Measurements from ENCODE around the gene VAT1.
A peak's percentile ranks its signal among the peaks of the same experiment; 100 is the strongest.
"Not testable (repeated sequence)": the region's sequence is repeated elsewhere in the genome, so short reads cannot be mapped to it uniquely, and the experiment has no call there.

The VAT1 gene

DNA sequence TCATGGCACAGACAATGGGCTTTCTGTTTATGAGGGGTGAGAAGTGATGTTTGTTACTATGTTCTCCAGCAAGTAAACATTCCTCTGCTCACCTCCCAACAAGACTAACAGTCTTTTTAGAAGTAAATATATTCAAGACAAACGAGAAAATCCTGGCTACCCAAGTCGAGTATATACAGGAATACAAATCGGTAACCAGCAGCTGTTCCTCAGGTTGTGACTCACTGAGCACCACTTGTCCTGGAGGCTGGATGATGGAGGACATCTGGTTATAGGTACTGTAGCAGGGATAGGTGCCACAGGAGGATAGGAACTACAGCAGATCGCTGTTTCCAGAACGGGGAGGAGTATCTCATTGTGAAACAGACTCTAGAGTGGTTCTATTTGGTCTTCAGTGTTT lies 29.3 kb downstream of the VAT1 start:
- Histone ChIP-seq H3K4me1 (peaks cover 26% of the 10 kb centered on the region), H3K4me2 (no peak overlapping the region), H3K9me3 (no peaks in the 10 kb centered on the region), H4K20me1 (peaks cover 8% of the 10 kb centered on the region), H3K36me3 (peaks cover 78% of the 10 kb centered on the region), H3K27ac (no peak overlapping the region), H3K27me3 (no peaks in the 10 kb centered on the region), H3K4me3 (no peak overlapping the region), H3K9ac (no peak overlapping the region)
- no peak for TF ChIP-seq Cebpa-rat (IDR thresholded peaks at IDR 0.05)

DNA sequence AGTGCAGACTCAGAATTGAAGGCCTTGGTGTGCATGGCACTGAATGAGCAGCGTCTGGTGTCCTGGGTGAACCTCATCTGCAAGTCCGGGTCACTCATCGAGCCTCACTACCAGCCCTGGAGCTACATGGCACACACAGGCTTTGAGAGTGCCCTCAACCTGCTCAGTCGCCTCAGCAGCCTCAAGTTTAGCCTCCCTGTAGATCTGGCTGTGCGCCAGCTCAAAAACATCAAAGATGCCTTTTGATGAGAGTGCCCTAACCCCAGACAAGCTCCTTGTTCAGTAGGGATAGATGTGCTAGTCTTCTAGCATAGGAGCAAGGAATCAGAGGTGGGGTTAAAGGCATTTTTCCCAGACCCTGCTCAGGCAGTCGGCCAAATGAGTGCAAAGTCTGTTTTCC lies 30.7 kb downstream of the VAT1 start:
- peaks cover 92% of the 10 kb centered on the region for H3K36me3 ChIP-seq
- H3K4me3 ChIP-seq: no peak overlapping the region
- no peak overlapping the region for H3K27ac ChIP-seq
- H3K9me3 ChIP-seq: no peaks in the 10 kb centered on the region
- peaks cover 8% of the 10 kb centered on the region for H4K20me1 ChIP-seq
- H3K4me2 ChIP-seq: no peak overlapping the region
- no peaks in the 10 kb centered on the region for H3K27me3 ChIP-seq
- no peak overlapping the region for H3K9ac ChIP-seq
- no peak for TF ChIP-seq Cebpa-rat (IDR thresholded peaks at IDR 0.05)
- peaks cover 14% of the 10 kb centered on the region for H3K4me1 ChIP-seq

DNA sequence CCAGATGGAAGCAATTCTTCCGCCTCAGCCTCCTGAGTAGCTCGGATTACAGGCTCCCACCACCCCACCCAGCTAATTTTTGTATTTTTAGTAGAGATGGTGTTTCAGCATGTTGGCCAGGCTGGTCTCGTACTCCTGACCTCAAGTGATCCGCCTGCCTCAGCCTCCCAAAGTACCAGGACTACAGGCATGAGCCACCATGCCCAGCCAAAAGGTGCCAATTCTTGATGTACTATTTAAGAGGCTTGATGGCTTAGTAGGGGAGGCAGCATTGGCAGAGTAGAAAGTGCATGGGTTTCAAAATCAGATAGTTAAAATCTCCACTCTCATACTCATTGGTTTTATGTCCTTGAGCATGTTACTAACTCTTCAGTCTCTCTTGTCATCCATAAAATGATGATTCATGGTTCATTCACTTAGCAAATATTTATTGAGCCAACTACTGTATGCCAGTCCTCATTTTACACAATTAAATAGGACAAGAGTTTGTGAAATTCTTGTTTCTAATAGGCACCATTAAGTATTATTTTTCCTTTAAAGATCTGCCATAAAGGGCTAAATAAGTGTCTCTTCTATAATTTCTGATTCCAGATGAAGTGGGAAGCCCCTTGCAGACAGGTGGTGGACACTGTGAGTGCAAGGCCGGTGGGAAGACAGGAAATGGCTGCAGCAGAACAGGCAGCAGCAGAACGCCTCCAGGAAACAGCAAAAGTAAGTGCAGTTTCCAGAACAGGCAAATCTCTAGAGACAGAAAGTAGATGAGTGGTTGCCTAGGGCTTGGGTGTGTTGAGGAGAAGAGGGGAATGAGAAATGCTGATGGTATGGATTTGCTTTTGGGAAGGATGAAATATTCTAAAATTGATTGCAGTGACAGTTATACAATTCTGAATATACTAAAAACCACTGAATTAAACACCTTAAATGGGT lies 32.2 kb downstream of the VAT1 start:
- H3K9me3 ChIP-seq: no peaks in the 10 kb centered on the region
- no peak overlapping the region for H3K4me3 ChIP-seq
- H3K4me2 ChIP-seq: no peak overlapping the region
- no peak for TF ChIP-seq Cebpa-rat (IDR thresholded peaks at IDR 0.05)
- no peak overlapping the region for H3K9ac ChIP-seq
- H4K20me1 ChIP-seq: peaks cover 8% of the 10 kb centered on the region
- H3K27me3 ChIP-seq: no peaks in the 10 kb centered on the region
- H3K27ac ChIP-seq: no peak overlapping the region
- peaks cover 92% of the 10 kb centered on the region for H3K36me3 ChIP-seq
- H3K4me1 ChIP-seq: peaks cover 29% of the 10 kb centered on the region

DNA sequence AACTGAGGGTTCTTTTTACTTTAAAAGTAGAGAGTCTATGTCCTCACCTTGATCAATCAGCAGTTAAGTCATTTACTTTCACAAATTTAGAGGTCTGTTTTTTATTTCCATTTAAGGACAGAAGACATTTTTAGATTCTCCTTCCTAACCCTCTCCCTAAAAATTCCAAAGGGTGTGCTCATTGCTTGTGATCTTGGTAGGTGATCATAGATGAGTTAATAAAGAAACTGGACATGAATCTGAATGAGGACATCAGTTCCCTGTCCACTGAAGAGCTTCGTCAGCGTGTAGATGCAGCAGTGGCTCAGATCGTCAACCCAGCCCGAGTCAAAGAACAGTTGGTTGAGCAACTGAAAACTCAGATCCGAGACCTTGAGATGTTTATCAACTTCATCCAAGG lies 33.0 kb downstream of the VAT1 start:
- Histone ChIP-seq H3K9ac (no peak overlapping the region), H3K4me3 (no peak overlapping the region), H3K36me3 (peaks cover 86% of the 10 kb centered on the region), H3K27ac (no peak overlapping the region), H3K4me2 (no peak overlapping the region), H3K4me1 (peaks cover 37% of the 10 kb centered on the region), H3K27me3 (no peaks in the 10 kb centered on the region), H3K9me3 (no peaks in the 10 kb centered on the region), H4K20me1 (peaks cover 8% of the 10 kb centered on the region)
- TF ChIP-seq Cebpa-rat (IDR thresholded peaks at IDR 0.05): no peak

DNA sequence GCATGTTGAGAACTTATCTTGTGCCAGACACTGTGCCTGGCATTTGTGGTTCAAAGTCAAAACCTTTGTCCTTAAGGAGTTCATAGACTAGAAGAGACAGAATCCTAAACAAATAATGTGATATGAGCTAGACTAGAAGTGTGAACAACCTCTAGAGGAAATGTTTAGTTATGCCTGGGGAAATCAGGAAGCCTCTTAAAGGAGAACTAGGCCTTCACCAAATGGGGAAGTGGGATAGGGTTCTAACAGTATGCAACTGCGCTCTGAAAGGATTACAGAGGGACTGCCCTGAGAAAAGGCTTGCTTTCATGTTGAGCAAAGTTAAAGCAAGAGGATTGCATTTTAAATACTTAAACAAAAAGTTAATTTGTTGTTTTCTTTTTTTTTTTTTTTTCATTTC lies 37.0 kb downstream of the VAT1 start:
- H3K9me3 ChIP-seq: no peaks in the 10 kb centered on the region
- H4K20me1 ChIP-seq: peaks cover 18% of the 10 kb centered on the region
- H3K9ac ChIP-seq: peak overlapping the region; percentile 53; the same call in 1 of the 2 replicates
- H3K27me3 ChIP-seq: no peaks in the 10 kb centered on the region
- H3K27ac ChIP-seq: peak overlapping the region; percentile 69
- peak overlapping the region; percentile 50 for H3K4me3 ChIP-seq
- no peak for TF ChIP-seq Cebpa-rat (IDR thresholded peaks at IDR 0.05)
- H3K4me1 ChIP-seq: peaks cover 62% of the 10 kb centered on the region
- H3K4me2 ChIP-seq: peak overlapping the region; percentile 81
- peaks cover 61% of the 10 kb centered on the region for H3K36me3 ChIP-seq

DNA sequence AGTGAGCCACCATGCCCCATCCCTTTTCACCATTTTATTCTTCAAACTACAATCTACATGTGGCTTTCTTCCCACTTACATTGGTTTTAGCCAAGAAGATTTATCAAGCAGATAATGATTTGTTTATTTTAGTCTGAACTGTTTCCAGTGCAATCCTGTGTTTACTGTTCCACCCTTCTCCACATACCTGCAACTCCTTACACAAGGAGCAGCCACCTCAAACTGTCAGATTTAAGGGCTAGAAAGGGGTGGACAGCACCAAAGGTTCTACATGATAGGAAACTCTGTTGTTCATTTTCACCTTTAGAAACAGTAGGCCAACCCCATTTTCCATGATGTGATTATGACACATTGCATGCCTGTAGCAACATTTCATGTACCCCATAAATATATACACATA lies 39.9 kb downstream of the VAT1 start:
- Histone ChIP-seq H4K20me1 (peaks cover 18% of the 10 kb centered on the region), H3K4me1 (peaks cover 73% of the 10 kb centered on the region), H3K27ac (peak overlapping the region; percentile 22; the same call in 1 of the 2 replicates), H3K36me3 (peaks cover 31% of the 10 kb centered on the region), H3K9me3 (no peaks in the 10 kb centered on the region), H3K9ac (0 out of 2 replicates have a peak overlapping the region, but pooled peaks have one; percentile 86), H3K4me3 (peak overlapping the region; percentile 98; the same call in 1 of the 2 replicates), H3K4me2 (peak overlapping the region; percentile 92), H3K27me3 (no peaks in the 10 kb centered on the region)
- TF ChIP-seq Cebpa-rat (IDR thresholded peaks at IDR 0.05): no peak

DNA sequence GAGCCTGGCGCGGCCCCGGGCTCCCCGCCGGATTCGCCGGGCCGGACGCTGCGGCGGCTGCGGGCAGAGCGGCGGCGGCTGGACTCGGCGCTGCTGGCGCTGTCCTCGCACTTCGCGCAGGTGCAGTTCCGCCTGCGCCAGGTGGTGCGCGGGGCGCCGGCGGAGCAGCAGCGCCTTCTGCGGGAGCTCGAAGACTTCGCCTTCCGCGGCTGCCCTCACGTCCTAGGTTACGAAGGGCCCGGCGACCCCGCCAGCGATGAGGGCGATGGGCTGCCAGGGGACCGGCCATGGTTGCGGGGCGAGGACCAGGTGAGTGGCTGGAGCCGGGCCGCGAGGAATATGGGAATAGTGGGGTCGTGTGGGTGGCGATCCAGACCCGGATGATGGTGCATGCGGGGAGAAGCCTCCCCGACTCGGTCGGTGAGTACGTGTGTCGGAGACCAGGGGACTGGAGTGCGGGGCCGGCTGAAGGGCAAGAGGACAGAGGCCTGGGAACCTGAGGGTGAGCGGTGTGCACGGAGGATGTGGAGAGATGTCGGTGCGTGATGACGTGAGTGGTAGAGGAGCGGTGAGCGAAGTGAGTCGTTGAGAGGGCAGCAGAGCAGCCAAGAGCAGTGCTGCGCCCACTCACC lies 41.3 kb downstream of the VAT1 start:
- peak overlapping the region; percentile 92 for H3K4me2 ChIP-seq
- H4K20me1 ChIP-seq: peaks cover 18% of the 10 kb centered on the region
- peak overlapping the region; percentile 86 for H3K9ac ChIP-seq
- peak overlapping the region; percentile 98 for H3K4me3 ChIP-seq
- no peaks in the 10 kb centered on the region for H3K27me3 ChIP-seq
- TF ChIP-seq Cebpa-rat (IDR thresholded peaks at IDR 0.05): no peak
- peak overlapping the region; percentile 89 for H3K27ac ChIP-seq
- H3K9me3 ChIP-seq: no peaks in the 10 kb centered on the region
- H3K36me3 ChIP-seq: peaks cover 17% of the 10 kb centered on the region
- peaks cover 76% of the 10 kb centered on the region for H3K4me1 ChIP-seq

DNA sequence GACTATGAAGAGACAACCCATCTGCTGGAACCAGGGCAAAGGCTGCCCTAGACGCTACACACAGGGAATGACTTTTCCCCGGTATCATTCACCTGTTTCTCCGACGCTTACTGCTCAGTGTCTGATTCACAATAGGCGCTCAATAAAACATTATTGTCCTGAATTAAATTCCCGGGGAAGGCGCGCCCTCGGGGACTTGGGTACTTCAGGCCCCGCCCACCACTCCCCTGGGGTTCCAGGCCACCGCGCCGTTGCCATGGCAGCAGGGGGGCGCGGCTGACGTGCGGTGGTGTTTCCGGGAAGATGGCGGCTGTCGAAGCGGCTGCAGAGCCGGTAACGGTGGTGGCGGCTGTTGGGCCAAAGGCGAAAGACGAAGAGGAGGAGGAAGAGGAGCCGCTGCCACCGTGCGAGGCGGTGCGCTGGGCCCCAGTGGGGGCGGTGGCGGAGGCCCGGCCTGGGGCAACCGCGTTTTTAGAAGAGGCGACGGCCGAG lies 41.9 kb downstream of the VAT1 start, which contains the start of gene RUNDC1:
Gene RUNDC1, plus strand, starts transcription at position 292 of the 492 bp plus-strand sequence. Its CDS starts 12 bp downstream, at position 304.
- Histone ChIP-seq H3K4me2 (peak within 1 kb of the TSS; percentile 92), H3K4me1 (peaks cover 76% of the 10 kb centered on the region), H3K36me3 (peaks cover 17% of the 10 kb centered on the region), H3K9me3 (no peaks in the 10 kb centered on the region), H3K9ac (peak within 1 kb of the TSS; percentile 86), H4K20me1 (peaks cover 18% of the 10 kb centered on the region), H3K27ac (peak within 1 kb of the TSS; percentile 89), H3K27me3 (no peaks in the 10 kb centered on the region), H3K4me3 (peak within 1 kb of the TSS; percentile 98)
- TF ChIP-seq Cebpa-rat (IDR thresholded peaks at IDR 0.05): no peak

DNA sequence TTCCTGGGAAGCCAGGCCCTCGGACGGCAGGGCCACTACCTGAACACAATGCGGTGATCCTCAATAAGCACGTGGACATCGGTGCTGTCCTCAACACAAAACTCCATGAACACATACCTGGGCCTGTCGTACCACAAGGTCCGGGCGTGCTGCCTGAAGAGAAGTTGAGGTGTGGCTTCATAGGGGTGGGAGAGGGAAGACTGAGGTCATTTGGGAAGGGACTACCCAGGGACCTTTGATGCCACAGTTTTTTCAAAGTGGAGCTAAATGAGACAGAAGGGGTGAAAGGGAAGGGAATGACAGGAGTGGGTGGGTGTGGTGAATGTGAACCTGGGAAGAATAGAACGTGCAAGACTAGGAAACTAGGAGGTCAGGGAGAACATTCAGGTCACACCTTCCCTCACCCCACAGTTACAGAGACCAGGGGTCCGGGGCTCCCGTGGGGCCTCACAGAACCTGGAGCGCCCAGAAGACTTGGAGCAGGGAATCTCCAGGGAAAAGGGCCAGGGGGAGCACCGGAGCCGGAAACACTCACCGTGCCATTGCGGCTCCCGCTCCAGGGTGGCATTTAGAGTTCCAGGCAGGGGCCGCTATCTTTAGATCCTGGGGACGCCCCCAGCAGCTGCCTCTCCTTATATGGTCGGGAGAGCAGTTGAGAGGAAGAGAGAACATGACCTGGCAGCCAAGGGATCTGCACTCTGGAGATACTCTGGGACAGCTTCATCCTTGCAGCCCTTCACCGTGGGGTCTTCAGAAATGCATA lies 42.5 kb downstream of the VAT1 start, which contains the start of gene PTGES3L:
Gene PTGES3L, minus strand, starts transcription at position 570 of the 763 bp plus-strand sequence. Its CDS starts 27 bp downstream, at position 543.
- Histone ChIP-seq H3K36me3 (peaks cover 17% of the 10 kb centered on the region), H4K20me1 (peaks cover 18% of the 10 kb centered on the region), H3K9me3 (no peaks in the 10 kb centered on the region), H3K27ac (peak within 1 kb of the TSS; percentile 89), H3K4me3 (peak within 1 kb of the TSS; percentile 98), H3K4me1 (peaks cover 76% of the 10 kb centered on the region), H3K4me2 (peak within 1 kb of the TSS; percentile 92), H3K27me3 (no peaks in the 10 kb centered on the region), H3K9ac (peak within 1 kb of the TSS; percentile 86)
- TF ChIP-seq Cebpa-rat (IDR thresholded peaks at IDR 0.05): no peak

DNA sequence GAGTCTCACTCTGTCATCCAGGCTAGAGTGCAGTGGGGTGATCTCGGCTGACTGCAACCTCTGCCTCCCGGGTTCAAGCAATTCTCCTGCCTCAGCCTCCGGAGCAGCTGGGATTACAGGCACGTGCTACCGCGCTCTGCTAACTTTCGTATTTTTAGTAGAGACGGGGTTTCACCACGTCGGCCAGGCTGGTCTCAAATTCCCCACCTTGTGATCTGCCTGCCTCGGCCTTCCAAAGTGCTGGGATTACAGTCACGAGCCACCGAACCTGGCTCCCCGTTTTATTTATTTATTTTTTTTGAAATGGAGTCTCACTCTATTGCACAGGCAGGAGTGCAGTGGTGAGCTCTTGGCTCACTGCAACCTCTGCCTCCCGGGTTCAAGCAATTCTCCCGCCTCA lies 46.5 kb downstream of the VAT1 start:
- Histone ChIP-seq H3K27ac (peak overlapping the region; percentile 50), H3K4me1 (peaks cover 46% of the 10 kb centered on the region), H3K9ac (0 out of 2 replicates have a peak overlapping the region, but pooled peaks have one; percentile 2), H3K4me2 (peak overlapping the region; percentile 68)
- H3K36me3 ChIP-seq, H3K27me3 ChIP-seq, H3K9me3 ChIP-seq, H4K20me1 ChIP-seq, H3K4me3 ChIP-seq: not testable (repeated sequence)
